Mesothelial cell of epicardium (in vitro differentiated cells): ENCODE results near the gene NDUFA11. TPM values are rescaled to one million over a fixed set of nuclear protein-coding genes. Genes with fewer than 3 reads are reported as not detected.

Source experiments
- DNase-seq, 2 experiments: peaks; one replicate each; pipeline ENCODE4 v3.0.0; 2021; ENCODE audit warnings: low spot score in 2 of 2; ENCODE audit not compliant: unreplicated experiment in 2 of 2
- H3K27ac Mint-ChIP-seq: 2 replicates; pipeline ENCODE4 v1.8.0; 2021; ENCODE audit warnings: mixed read lengths
- H3K27me3 Mint-ChIP-seq: 2 replicates; pipeline ENCODE4 v1.8.0; 2021; ENCODE audit warnings: low read depth, mixed read lengths
- H3K36me3 Mint-ChIP-seq: 2 replicates; pipeline ENCODE4 v1.8.0; 2021; ENCODE audit warnings: mixed read lengths
- H3K4me1 Mint-ChIP-seq: 2 replicates; pipeline ENCODE4 v1.8.0; 2021; ENCODE audit warnings: mixed read lengths
- H3K4me3 Mint-ChIP-seq: 2 replicates; pipeline ENCODE4 v1.8.0; 2021; ENCODE audit warnings: mild to moderate bottlenecking, moderate library complexity, mixed read lengths
- H3K9me3 Mint-ChIP-seq: 2 replicates; pipeline ENCODE4 v1.8.0; 2021; ENCODE audit warnings: mixed read lengths
- total RNA-seq: library from RNA; stranded (reverse); gene quantifications from 3 replicates; pipeline ENCODE4 v1.2.1, GENCODE V29; 2021
- TF ChIP-seq, protein P1 (sequence below): fragments of 200-600 bp; sonication (generic); IDR thresholded peaks from one replicate; pipeline ENCODE4 v1.5.0; 2021; ENCODE audit warnings: antibody characterized with exemption; ENCODE audit not compliant: unreplicated experiment

Gene NDUFA11
- total RNA-seq, 1 donor from 2014 or later: 229 TPM

GRCh38 chr19:5917431-5918107, 14.0 kb upstream of the NDUFA11 start:
- Mint-ChIP-seq H3K4me1 (peaks cover 17% of the 10 kb centered on the region), H3K4me3 (no peak overlapping the region), H3K27ac (no peak overlapping the region), H3K27me3 (no peaks in the 10 kb centered on the region), H3K36me3 (peaks cover 3% of the 10 kb centered on the region), H3K9me3 (no peaks in the 10 kb centered on the region)
- TF ChIP-seq, protein P1, sequence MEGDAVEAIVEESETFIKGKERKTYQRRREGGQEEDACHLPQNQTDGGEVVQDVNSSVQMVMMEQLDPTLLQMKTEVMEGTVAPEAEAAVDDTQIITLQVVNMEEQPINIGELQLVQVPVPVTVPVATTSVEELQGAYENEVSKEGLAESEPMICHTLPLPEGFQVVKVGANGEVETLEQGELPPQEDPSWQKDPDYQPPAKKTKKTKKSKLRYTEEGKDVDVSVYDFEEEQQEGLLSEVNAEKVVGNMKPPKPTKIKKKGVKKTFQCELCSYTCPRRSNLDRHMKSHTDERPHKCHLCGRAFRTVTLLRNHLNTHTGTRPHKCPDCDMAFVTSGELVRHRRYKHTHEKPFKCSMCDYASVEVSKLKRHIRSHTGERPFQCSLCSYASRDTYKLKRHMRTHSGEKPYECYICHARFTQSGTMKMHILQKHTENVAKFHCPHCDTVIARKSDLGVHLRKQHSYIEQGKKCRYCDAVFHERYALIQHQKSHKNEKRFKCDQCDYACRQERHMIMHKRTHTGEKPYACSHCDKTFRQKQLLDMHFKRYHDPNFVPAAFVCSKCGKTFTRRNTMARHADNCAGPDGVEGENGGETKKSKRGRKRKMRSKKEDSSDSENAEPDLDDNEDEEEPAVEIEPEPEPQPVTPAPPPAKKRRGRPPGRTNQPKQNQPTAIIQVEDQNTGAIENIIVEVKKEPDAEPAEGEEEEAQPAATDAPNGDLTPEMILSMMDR: no peak
- DNase-seq: no peak

DNA sequence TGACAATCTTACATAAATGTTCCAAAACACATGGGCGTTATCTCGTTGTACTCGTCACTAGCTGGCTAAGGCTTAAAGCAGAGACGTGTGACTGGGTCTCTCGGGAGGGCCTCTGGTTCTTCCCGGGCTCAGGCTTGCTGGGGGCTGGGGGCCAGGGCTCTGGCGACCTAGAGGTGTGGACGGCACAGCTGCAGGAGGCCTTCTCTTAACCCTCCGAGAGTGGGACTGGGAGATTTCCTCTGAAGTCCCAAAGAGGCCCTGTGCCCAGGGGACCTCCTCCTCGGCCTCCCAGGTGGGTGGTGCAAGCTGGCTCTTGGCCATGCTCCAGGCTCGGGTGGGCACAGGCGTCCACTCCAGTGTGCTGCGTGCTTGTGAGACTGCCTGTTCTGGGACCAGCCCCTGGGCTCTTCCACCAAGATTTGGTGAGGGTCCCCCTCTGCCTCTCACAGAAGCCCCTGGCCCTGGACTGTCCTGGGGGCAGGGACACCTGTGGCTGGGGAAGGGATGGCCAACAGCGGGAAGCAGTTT, 12.7 kb upstream of the NDUFA11 start:
- no peaks in the 10 kb centered on the region for H3K9me3 Mint-ChIP-seq
- peak overlapping the region; percentile 75 for H3K27ac Mint-ChIP-seq
- H3K36me3 Mint-ChIP-seq: peaks cover 3% of the 10 kb centered on the region
- H3K4me1 Mint-ChIP-seq: peaks cover 17% of the 10 kb centered on the region
- no peaks in the 10 kb centered on the region for H3K27me3 Mint-ChIP-seq
- TF ChIP-seq, protein P1: no peak
- no peak for DNase-seq
- no peak overlapping the region for H3K4me3 Mint-ChIP-seq

- peak overlapping the region; percentile 10 for H3K4me3 Mint-ChIP-seq
- peak overlapping the region; percentile 75 for H3K27ac Mint-ChIP-seq
- no peak for DNase-seq
- H3K36me3 Mint-ChIP-seq: peaks cover 3% of the 10 kb centered on the region
- no peaks in the 10 kb centered on the region for H3K9me3 Mint-ChIP-seq
- H3K4me1 Mint-ChIP-seq: peaks cover 17% of the 10 kb centered on the region
- H3K27me3 Mint-ChIP-seq: no peaks in the 10 kb centered on the region
- TF ChIP-seq, protein P1: no peak
Measured at GRCh38 chr19:5915782-5916165, 12.2 kb upstream of the NDUFA11 start.

- no peak for DNase-seq
- Mint-ChIP-seq H3K4me3 (no peak overlapping the region), H3K36me3 (peaks cover 3% of the 10 kb centered on the region), H3K9me3 (no peaks in the 10 kb centered on the region), H3K27ac (no peak overlapping the region), H3K27me3 (no peaks in the 10 kb centered on the region), H3K4me1 (peaks cover 17% of the 10 kb centered on the region)
- TF ChIP-seq, protein P1: no peak
Measured at GRCh38 chr19:5914946-5915781, 11.6 kb upstream of the NDUFA11 start.

GRCh38 chr19:5914358-5914774, 10.8 kb upstream of the NDUFA11 start:
- Mint-ChIP-seq H3K27me3 (no peaks in the 10 kb centered on the region), H3K27ac (no peak overlapping the region), H3K4me1 (peaks cover 17% of the 10 kb centered on the region), H3K36me3 (peaks cover 6% of the 10 kb centered on the region), H3K4me3 (no peak overlapping the region), H3K9me3 (no peaks in the 10 kb centered on the region)
- TF ChIP-seq, protein P1: no peak
- DNase-seq: no peak
